Esophagus muscularis mucosa (tissue), 4 donors: ENCODE results near the gene ANKFY1. TPM values are rescaled to one million over a fixed set of nuclear protein-coding genes. Genes with fewer than 3 reads are reported as not detected.

Source experiments
- DNase-seq: peaks from one replicate; pipeline ENCODE4 v3.0.0-alpha.2; 2017; ENCODE audit errors: extremely low spot score
- H3K27ac ChIP-seq, 4 donors: fragments of 200-600 bp; sonication (generic); replicated peaks in 1 of 4; 1 replicate in 3 of 4; 2 replicates in 1 of 4; pipeline ENCODE4 v1.5.1; 2016 to 2019; ENCODE audit warnings: mild to moderate bottlenecking in 1 of 4
- H3K27me3 ChIP-seq, 4 donors: fragments of 200-600 bp; sonication (generic); one replicate each; pipeline versions ENCODE4 v1.5.1 to v1.6.0; 2016 to 2019
- H3K36me3 ChIP-seq, 4 donors: fragments of 200-600 bp; sonication (generic); one replicate each; pipeline ENCODE4 v1.5.1; 2016 to 2019
- H3K4me1 ChIP-seq, 4 donors: fragments of 200-600 bp; sonication (generic); one replicate each; pipeline ENCODE4 v1.5.1; 2016 to 2019
- H3K4me3 ChIP-seq, 4 donors: fragments of 200-600 bp; sonication (generic); 1 replicate in 2 of 4; 2 replicates in 2 of 4; pipeline ENCODE4 v1.5.1; 2016 to 2019; ENCODE audit warnings: mild to moderate bottlenecking in 4 of 4, moderate library complexity in 1 of 4
- H3K9me3 ChIP-seq, 4 donors: fragments of 200-600 bp; sonication (generic); 1 replicate in 3 of 4; 2 replicates in 1 of 4; pipeline ENCODE4 v1.5.1; 2016 to 2019
- EP300 ChIP-seq: sonication (generic); formaldehyde crosslinking; IDR thresholded peaks from one replicate; pipeline ENCODE4 v1.6.1; 2017; ENCODE audit warnings: antibody characterized with exemption
- POLR2A ChIP-seq: fragments of 450-650 bp; IDR thresholded peaks from one replicate; pipeline ENCODE4 v1.6.1; 2017; ENCODE audit warnings: antibody characterized with exemption, moderate library complexity, mild to moderate bottlenecking, low read depth
- POLR2AphosphoS5 ChIP-seq, 2 donors: sonication (generic); formaldehyde crosslinking; IDR thresholded peaks; one replicate each; pipeline ENCODE4 v1.6.1; 2017; ENCODE audit warnings: antibody characterized with exemption in 2 of 2
- WGBS: methylation state at CpG from one replicate; pipeline ENCODE4 v1.1.5; 2018; 5-methylcytosine and 5-hydroxymethylcytosine counted together
- intact Hi-C: fragments of 100-400 bp; cut with DNase I; formaldehyde crosslinking; loops from one replicate; pipeline ENCODE4 v1.15.1; 2023
- total RNA-seq, 4 donors: library from RNA; depleted of rRNA; stranded (reverse); fragments of >200 nt; gene quantifications; one replicate each; pipeline versions ENCODE4 v1.1.0 to v1.2.1, GENCODE V29; 2016
- TF ChIP-seq, protein P1 (sequence below), 3 experiments: fragments of 200-600 bp in 2 of 3; fragments of 450-650 bp in 1 of 3; sonication (generic) in 2 of 3; IDR thresholded peaks; one replicate each; pipeline ENCODE4 v1.5.1; 2017 to 2019; ENCODE audit warnings: antibody characterized with exemption in 3 of 3, mild to moderate bottlenecking in 2 of 3, moderate library complexity in 1 of 3

The ANKFY1 gene
- total RNA-seq, 4 donors from 2014 or later, result 28.2 to 41.0 (median 36.7) TPM

DNA sequence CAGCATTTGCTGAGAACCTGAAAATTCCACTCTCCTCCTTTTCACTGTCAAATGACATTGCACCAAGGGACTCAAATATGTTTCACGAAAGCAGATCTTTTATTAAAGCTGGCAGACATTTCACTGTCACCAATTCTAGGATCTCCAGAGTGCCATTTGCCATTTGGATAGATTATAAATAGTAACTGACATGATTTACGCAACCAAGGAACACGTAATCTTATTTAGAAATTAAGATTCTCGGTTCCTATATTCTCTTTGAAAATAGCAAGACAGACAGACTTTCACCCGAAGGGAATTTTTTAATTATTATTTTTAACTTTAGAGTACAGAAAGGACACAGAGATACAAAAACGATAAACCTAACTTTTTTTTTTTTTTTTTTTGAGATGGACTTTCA is 49.6 kb downstream of the ANKFY1 start:
- peaks cover 5 to 41% (median 7%) of the 10 kb centered on the region in 4 donors for H3K36me3 ChIP-seq
- WGBS, result 74% methylated on average over 6 of the region's 6 CpGs
- no peaks in the 10 kb centered on the region for H3K27me3 ChIP-seq
- peak overlapping the region in 1 of 4 donors; percentile 51 for H3K27ac ChIP-seq
- no peak for DNase-seq
- no peak for TF ChIP-seq POLR2A
- no peak for TF ChIP-seq EP300
- TF ChIP-seq, protein P1, sequence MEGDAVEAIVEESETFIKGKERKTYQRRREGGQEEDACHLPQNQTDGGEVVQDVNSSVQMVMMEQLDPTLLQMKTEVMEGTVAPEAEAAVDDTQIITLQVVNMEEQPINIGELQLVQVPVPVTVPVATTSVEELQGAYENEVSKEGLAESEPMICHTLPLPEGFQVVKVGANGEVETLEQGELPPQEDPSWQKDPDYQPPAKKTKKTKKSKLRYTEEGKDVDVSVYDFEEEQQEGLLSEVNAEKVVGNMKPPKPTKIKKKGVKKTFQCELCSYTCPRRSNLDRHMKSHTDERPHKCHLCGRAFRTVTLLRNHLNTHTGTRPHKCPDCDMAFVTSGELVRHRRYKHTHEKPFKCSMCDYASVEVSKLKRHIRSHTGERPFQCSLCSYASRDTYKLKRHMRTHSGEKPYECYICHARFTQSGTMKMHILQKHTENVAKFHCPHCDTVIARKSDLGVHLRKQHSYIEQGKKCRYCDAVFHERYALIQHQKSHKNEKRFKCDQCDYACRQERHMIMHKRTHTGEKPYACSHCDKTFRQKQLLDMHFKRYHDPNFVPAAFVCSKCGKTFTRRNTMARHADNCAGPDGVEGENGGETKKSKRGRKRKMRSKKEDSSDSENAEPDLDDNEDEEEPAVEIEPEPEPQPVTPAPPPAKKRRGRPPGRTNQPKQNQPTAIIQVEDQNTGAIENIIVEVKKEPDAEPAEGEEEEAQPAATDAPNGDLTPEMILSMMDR (IDR thresholded peaks at IDR 0.05), result no peak
- no peak for TF ChIP-seq POLR2AphosphoS5 (IDR thresholded peaks at IDR 0.05)
- H3K9me3 ChIP-seq, result no peaks in the 10 kb centered on the region
- peaks cover 16 to 30% (median 21%) of the 10 kb centered on the region in 4 donors for H3K4me1 ChIP-seq
- intact Hi-C loops, result loop anchor here (2.0 kb wide), 1 partner anchor 91 kb away; no protein-coding TSS in a partner anchor
- H3K4me3 ChIP-seq, result no peak overlapping the region

DNA sequence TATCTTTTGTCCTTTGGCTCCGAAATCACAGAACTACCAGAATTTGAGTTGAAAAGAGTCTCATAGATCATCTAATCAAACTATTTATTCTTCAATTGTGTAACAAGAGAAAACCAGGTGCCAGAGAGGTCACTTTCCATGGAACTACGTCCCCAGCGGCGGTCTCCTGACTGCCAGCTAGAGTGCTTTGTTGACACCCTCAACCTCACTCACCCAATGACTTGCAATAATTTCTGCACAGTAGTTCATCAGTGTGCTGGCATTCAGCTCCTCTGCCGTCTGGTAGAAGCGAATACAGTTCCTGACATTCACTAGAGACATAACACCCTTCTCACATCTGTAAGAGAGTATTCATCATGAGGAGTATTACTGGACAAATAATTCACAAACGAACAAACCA is 54.2 kb downstream of the ANKFY1 start:
- no peak for DNase-seq
- Histone ChIP-seq H3K4me3 (no peak overlapping the region), H3K9me3 (no peaks in the 10 kb centered on the region), H3K36me3 (peaks cover 20 to 62% (median 38%) of the 10 kb centered on the region in 4 donors), H3K4me1 (peaks cover 2 to 26% (median 16%) of the 10 kb centered on the region in 4 donors), H3K27ac (no peak overlapping the region), H3K27me3 (no peaks in the 10 kb centered on the region)
- WGBS, result 91% methylated on average over 7 of the region's 7 CpGs
- intact Hi-C loops, result no loop called here
- no peak for TF ChIP-seq POLR2A
- no peak for TF ChIP-seq EP300
- TF ChIP-seq, protein P1 (IDR thresholded peaks at IDR 0.05), result no peak
- no peak for TF ChIP-seq POLR2AphosphoS5 (IDR thresholded peaks at IDR 0.05)

DNA sequence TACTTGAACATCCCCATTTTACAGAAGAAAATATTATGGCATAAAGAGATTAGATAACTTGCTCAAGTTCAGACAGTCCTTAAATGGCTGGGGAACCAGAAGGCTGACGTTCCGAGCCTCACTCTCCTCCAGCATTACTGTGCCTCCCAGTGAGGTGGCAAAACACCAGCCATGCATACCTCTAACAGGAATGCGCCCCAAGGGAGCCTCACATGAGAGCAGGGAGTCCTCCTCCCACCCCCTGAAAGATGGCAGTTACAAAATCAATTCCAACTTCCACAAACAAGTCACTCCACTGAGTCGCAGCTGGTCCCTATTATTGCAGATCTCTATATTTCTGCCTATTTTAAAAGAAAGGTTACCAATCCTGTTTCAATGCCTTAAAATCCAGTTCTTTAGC is 55.5 kb downstream of the ANKFY1 start:
- Histone ChIP-seq H3K9me3 (no peaks in the 10 kb centered on the region), H3K36me3 (peaks cover 20 to 62% (median 38%) of the 10 kb centered on the region in 4 donors), H3K4me3 (no peak overlapping the region), H3K27ac (peak overlapping the region; percentile 17 to 89 (median 30)), H3K4me1 (peaks cover 0 to 30% (median 29%) of the 10 kb centered on the region in 4 donors), H3K27me3 (no peaks in the 10 kb centered on the region)
- TF ChIP-seq, protein P1 (IDR thresholded peaks at IDR 0.05), result no peak
- TF ChIP-seq EP300, result no peak
- TF ChIP-seq POLR2AphosphoS5 (IDR thresholded peaks at IDR 0.05), result peak in 1 of 2 donors; percentile 25
- DNase-seq, result no peak
- 66% methylated on average over 4 of the region's 4 CpGs for WGBS
- intact Hi-C loops, result no loop called here

DNA sequence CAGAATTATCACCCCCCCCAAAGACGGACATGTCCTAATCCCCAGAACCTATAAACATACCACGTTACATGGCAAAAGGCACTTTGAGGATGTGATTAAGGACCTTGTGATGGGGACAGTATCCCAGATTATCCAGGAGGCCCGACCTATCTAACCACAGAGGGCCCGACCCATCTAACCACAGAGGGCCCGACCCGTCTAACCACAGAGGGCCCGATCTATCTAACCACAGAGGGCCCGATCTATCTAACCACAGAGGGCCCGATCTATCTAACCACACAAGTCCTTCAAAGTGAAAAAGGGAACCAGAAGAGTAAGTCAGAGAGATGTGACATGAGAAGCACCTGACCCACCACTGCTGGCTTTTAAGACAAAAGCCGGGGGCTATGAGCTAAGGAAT is 56.8 kb downstream of the ANKFY1 start:
- no peak overlapping the region for H3K4me3 ChIP-seq
- intact Hi-C loops, result no loop called here
- H3K27me3 ChIP-seq, result no peaks in the 10 kb centered on the region
- H3K4me1 ChIP-seq, result peaks cover 0 to 30% (median 29%) of the 10 kb centered on the region in 4 donors
- TF ChIP-seq POLR2AphosphoS5 (IDR thresholded peaks at IDR 0.05), result no peak
- no peak for TF ChIP-seq EP300
- TF ChIP-seq, protein P1 (IDR thresholded peaks at IDR 0.05), result no peak
- TF ChIP-seq POLR2A, result no peak
- H3K27ac ChIP-seq, result peak overlapping the region in 3 of 4 donors; percentile 42 to 89 (median 83)
- 81% methylated on average over 10 of the region's 10 CpGs for WGBS
- no peak for DNase-seq
- H3K36me3 ChIP-seq, result peaks cover 20 to 53% (median 38%) of the 10 kb centered on the region in 4 donors
- H3K9me3 ChIP-seq, result no peaks in the 10 kb centered on the region

DNA sequence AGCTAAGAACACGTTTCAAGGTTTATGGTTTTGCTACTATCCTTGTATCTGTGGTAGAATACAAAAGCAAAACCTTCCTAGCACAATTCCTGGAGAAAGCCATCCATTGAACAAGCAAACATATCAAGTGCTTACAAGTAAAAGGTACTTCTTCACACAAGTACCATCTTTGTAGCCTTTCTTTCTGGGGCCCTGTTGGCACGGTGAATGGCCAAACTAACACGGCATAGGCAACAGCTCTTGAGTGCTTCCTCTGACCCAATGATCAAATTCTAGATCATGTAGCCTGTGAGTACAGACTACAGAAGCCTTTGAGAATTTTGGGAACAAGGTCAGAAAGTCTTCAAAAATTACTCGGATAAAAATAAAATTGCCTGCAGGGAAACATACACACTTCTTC is 57.9 kb downstream of the ANKFY1 start:
- intact Hi-C loops, result no loop called here
- peaks cover 20 to 55% (median 39%) of the 10 kb centered on the region in 4 donors for H3K36me3 ChIP-seq
- no peaks in the 10 kb centered on the region for H3K9me3 ChIP-seq
- no peaks in the 10 kb centered on the region for H3K27me3 ChIP-seq
- TF ChIP-seq POLR2A (no peak), EP300 (no peak), POLR2AphosphoS5 (IDR thresholded peaks at IDR 0.05) (no peak)
- TF ChIP-seq, protein P1 (IDR thresholded peaks at IDR 0.05), result no peak
- H3K27ac ChIP-seq, result peak overlapping the region; percentile 83 to 89 (median 88)
- H3K4me3 ChIP-seq, result no peak overlapping the region
- 70% methylated on average over 4 of the region's 4 CpGs for WGBS
- no peak for DNase-seq
- H3K4me1 ChIP-seq, result peaks cover 0 to 30% (median 29%) of the 10 kb centered on the region in 4 donors
